Measurements from ENCODE around the gene CDK14.
"Not testable (repeated sequence)": the region's sequence is repeated elsewhere in the genome, so short reads cannot be mapped to it uniquely, and the experiment has no call there.

The CDK14 gene

GRCh38 chr7:91168871-91169829 is 573.0 kb downstream of the CDK14 start:
- Histone ChIP-seq H3K4me3 (ENCODE audit: extremely low read depth, insufficient read depth, low read length, poor library complexity, severe bottlenecking) (no peak overlapping the region), H3K4me1 (ENCODE audit: control insufficient read depth, insufficient read depth, low read length, poor library complexity, severe bottlenecking) (peaks cover 4% of the 10 kb centered on the region), H3K36me3 (ENCODE audit: control insufficient read depth, insufficient read depth, low read length) (no peaks in the 10 kb centered on the region), H3K9me3 (ENCODE audit: control insufficient read depth, low read length) (no peaks in the 10 kb centered on the region), H3K27ac (ENCODE audit: low read depth, low read length, severe bottlenecking) (no peak overlapping the region)
- WGBS, 2 experiments (ENCODE audit: insufficient coverage in 2 of 2) = 83 to 91% methylated on average over 8 to 11 of the region's 11 CpGs

- Histone ChIP-seq H3K4me1 (ENCODE audit: control insufficient read depth, insufficient read depth, low read length, poor library complexity, severe bottlenecking) (peaks cover 4% of the 10 kb centered on the region), H3K4me3 (ENCODE audit: extremely low read depth, insufficient read depth, low read length, poor library complexity, severe bottlenecking) (no peak overlapping the region), H3K9me3 (ENCODE audit: control insufficient read depth, low read length) (no peaks in the 10 kb centered on the region), H3K36me3 (ENCODE audit: control insufficient read depth, insufficient read depth, low read length) (no peaks in the 10 kb centered on the region), H3K27ac (ENCODE audit: low read depth, low read length, severe bottlenecking) (no peak overlapping the region)
- 20 to 27% methylated on average over 1 to 3 of the region's 5 CpGs for WGBS, 2 experiments (ENCODE audit: insufficient coverage in 2 of 2)
Observed at GRCh38 chr7:91169830-91170191, 573.7 kb downstream of the CDK14 start.

DNA sequence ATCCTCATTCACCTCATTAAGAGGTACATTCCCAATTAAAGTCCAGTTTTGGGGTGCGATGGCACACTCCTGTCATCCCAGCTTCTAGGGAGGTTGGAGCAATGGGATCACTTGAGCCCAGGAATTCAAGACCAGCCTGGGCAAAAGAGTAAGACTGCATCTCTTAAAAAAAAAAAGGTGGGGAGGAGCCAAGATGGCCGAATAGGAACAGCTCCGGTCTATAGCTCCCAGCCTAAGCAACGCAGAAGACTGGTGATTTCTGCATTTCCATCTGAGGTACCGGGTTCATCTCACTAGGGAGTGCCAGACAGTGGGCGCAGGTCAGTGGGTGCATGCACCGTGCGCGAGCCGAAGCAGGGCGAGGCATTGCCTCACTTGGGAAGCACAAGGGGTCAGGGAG is 577.1 kb downstream of the CDK14 start:
- 100% methylated on average over 2 of the region's 11 CpGs; no CpG with 5 or more reads in 1 of the 2 experiments for WGBS, 2 experiments (ENCODE audit: insufficient coverage in 2 of 2)
- not testable (repeated sequence) for H3K4me1 ChIP-seq (ENCODE audit: control insufficient read depth, insufficient read depth, low read length, poor library complexity, severe bottlenecking)

DNA sequence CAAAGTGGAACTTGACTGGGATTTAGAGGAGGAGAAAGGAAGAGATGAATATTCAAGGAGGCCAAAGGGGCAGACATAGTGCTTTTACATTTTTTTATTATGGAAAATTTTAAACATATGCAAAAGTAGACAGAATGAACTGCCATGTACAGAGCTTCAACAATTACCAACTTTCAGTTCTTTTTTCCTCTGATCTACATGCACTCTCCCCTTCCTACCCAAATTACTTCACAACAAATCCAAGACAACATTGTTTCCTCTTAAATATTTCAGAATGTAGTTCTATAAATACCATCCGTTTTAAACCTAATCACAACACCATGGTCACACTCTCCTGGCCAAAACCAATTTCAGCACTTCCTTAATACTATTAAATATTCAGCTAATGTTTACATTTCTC is 584.6 kb downstream of the CDK14 start:
- Histone ChIP-seq H3K36me3 (ENCODE audit: control insufficient read depth, insufficient read depth, low read length) (no peaks in the 10 kb centered on the region), H3K4me1 (ENCODE audit: control insufficient read depth, insufficient read depth, low read length, poor library complexity, severe bottlenecking) (no peaks in the 10 kb centered on the region), H3K27ac (ENCODE audit: low read depth, low read length, severe bottlenecking) (no peak overlapping the region), H3K9me3 (ENCODE audit: control insufficient read depth, low read length) (no peaks in the 10 kb centered on the region), H3K4me3 (ENCODE audit: extremely low read depth, insufficient read depth, low read length, poor library complexity, severe bottlenecking) (no peak overlapping the region)
- WGBS, 2 experiments (ENCODE audit: insufficient coverage in 2 of 2) = no CpG with 5 or more reads among the region's 1 CpG

More for the DNA sequence above, 577.1 kb downstream of the CDK14 start:
- not testable (repeated sequence) for H3K36me3 ChIP-seq (ENCODE audit: control insufficient read depth, insufficient read depth, low read length); H3K4me3 ChIP-seq (ENCODE audit: extremely low read depth, insufficient read depth, low read length, poor library complexity, severe bottlenecking); H3K9me3 ChIP-seq (ENCODE audit: control insufficient read depth, low read length); H3K27ac ChIP-seq (ENCODE audit: low read depth, low read length, severe bottlenecking)

DNA sequence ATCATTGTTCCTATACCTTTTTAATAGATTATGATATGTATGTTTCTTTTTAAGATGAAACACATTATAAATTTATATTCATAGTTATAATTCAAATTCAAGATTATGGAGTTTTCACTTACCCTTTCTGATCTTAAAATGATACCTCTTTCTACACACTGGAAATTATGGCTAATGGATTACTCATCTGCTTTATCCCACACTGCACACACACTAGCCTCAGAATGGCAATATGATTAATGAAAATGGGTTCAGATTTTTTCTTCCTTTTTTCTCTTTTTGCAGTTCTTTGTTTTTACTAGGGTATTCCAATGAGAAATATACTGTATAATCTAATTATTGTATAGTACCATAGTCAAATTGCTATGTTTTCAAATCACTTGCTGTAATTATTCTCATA is 585.8 kb downstream of the CDK14 start:
- no peaks in the 10 kb centered on the region for H3K4me1 ChIP-seq (ENCODE audit: control insufficient read depth, insufficient read depth, low read length, poor library complexity, severe bottlenecking)
- no peaks in the 10 kb centered on the region for H3K9me3 ChIP-seq (ENCODE audit: control insufficient read depth, low read length)
- no peak overlapping the region for H3K4me3 ChIP-seq (ENCODE audit: extremely low read depth, insufficient read depth, low read length, poor library complexity, severe bottlenecking)
- no peaks in the 10 kb centered on the region for H3K36me3 ChIP-seq (ENCODE audit: control insufficient read depth, insufficient read depth, low read length)
- H3K27ac ChIP-seq (ENCODE audit: low read depth, low read length, severe bottlenecking) = no peak overlapping the region

- no peaks in the 10 kb centered on the region for H3K9me3 ChIP-seq (ENCODE audit: control insufficient read depth, low read length)
- no peak overlapping the region for H3K4me3 ChIP-seq (ENCODE audit: extremely low read depth, insufficient read depth, low read length, poor library complexity, severe bottlenecking)
- no peaks in the 10 kb centered on the region for H3K36me3 ChIP-seq (ENCODE audit: control insufficient read depth, insufficient read depth, low read length)
- 79 to 89% methylated on average over 1 to 4 of the region's 5 CpGs for whole genome bisulfite sequencing, 2 experiments (ENCODE audit: insufficient coverage in 2 of 2)
- H3K27ac ChIP-seq (ENCODE audit: low read depth, low read length, severe bottlenecking) = no peak overlapping the region
- H3K4me1 ChIP-seq (ENCODE audit: control insufficient read depth, insufficient read depth, low read length, poor library complexity, severe bottlenecking) = no peaks in the 10 kb centered on the region
Observed at GRCh38 chr7:91182819-91183764, 587.0 kb downstream of the CDK14 start.

- WGBS, 2 experiments (ENCODE audit: insufficient coverage in 2 of 2) = 88% methylated on average over 1 of the region's 2 CpGs; no CpG with 5 or more reads in 1 of the 2 experiments
- Histone ChIP-seq H3K27ac (ENCODE audit: low read depth, low read length, severe bottlenecking) (no peak overlapping the region), H3K4me3 (ENCODE audit: extremely low read depth, insufficient read depth, low read length, poor library complexity, severe bottlenecking) (no peak overlapping the region), H3K9me3 (ENCODE audit: control insufficient read depth, low read length) (no peaks in the 10 kb centered on the region), H3K36me3 (ENCODE audit: control insufficient read depth, insufficient read depth, low read length) (no peaks in the 10 kb centered on the region), H3K4me1 (ENCODE audit: control insufficient read depth, insufficient read depth, low read length, poor library complexity, severe bottlenecking) (no peaks in the 10 kb centered on the region)
Observed at GRCh38 chr7:91185771-91186170, 589.6 kb downstream of the CDK14 start.

- Histone ChIP-seq H3K36me3 (ENCODE audit: control insufficient read depth, insufficient read depth, low read length) (no peaks in the 10 kb centered on the region), H3K9me3 (ENCODE audit: control insufficient read depth, low read length) (no peaks in the 10 kb centered on the region), H3K4me1 (ENCODE audit: control insufficient read depth, insufficient read depth, low read length, poor library complexity, severe bottlenecking) (no peaks in the 10 kb centered on the region), H3K27ac (ENCODE audit: low read depth, low read length, severe bottlenecking) (no peak overlapping the region), H3K4me3 (ENCODE audit: extremely low read depth, insufficient read depth, low read length, poor library complexity, severe bottlenecking) (no peak overlapping the region)
- WGBS, 2 experiments (ENCODE audit: insufficient coverage in 2 of 2) = 100% methylated on average over 2 of the region's 2 CpGs; no CpG with 5 or more reads in 1 of the 2 experiments
Observed at GRCh38 chr7:91187061-91187460, 590.9 kb downstream of the CDK14 start.

- WGBS, 2 experiments (ENCODE audit: insufficient coverage in 2 of 2) = 60% methylated on average over 1 of the region's 3 CpGs; no CpG with 5 or more reads in 1 of the 2 experiments
Observed at GRCh38 chr7:91191771-91192170, 595.6 kb downstream of the CDK14 start.

GRCh38 chr7:91193141-91193540 is 597.0 kb downstream of the CDK14 start:
- no peak overlapping the region for H3K27ac ChIP-seq (ENCODE audit: low read depth, low read length, severe bottlenecking)
- H3K9me3 ChIP-seq (ENCODE audit: control insufficient read depth, low read length) = no peaks in the 10 kb centered on the region
- no peaks in the 10 kb centered on the region for H3K36me3 ChIP-seq (ENCODE audit: control insufficient read depth, insufficient read depth, low read length)
- H3K4me1 ChIP-seq (ENCODE audit: control insufficient read depth, insufficient read depth, low read length, poor library complexity, severe bottlenecking) = peaks cover 9% of the 10 kb centered on the region
- H3K4me3 ChIP-seq (ENCODE audit: extremely low read depth, insufficient read depth, low read length, poor library complexity, severe bottlenecking) = no peak overlapping the region
- 100% methylated on average over 1 of the region's 1 CpG for WGBS, 2 experiments (ENCODE audit: insufficient coverage in 2 of 2)

More at GRCh38 chr7:91191771-91192170, 595.6 kb downstream of the CDK14 start:
- Histone ChIP-seq H3K4me1 (ENCODE audit: control insufficient read depth, insufficient read depth, low read length, poor library complexity, severe bottlenecking) (peaks cover 9% of the 10 kb centered on the region), H3K9me3 (ENCODE audit: control insufficient read depth, low read length) (no peaks in the 10 kb centered on the region), H3K36me3 (ENCODE audit: control insufficient read depth, insufficient read depth, low read length) (no peaks in the 10 kb centered on the region), H3K27ac (ENCODE audit: low read depth, low read length, severe bottlenecking) (no peak overlapping the region), H3K4me3 (ENCODE audit: extremely low read depth, insufficient read depth, low read length, poor library complexity, severe bottlenecking) (no peak overlapping the region)

Data from mesodermal cell (in vitro differentiated cells).